IMR-90 (cell line): ENCODE data around the gene PTPRF. TPM values are rescaled to one million over a fixed set of nuclear protein-coding genes. Genes with fewer than 3 reads are reported as not detected.

Source experiments
- ATAC-seq: fragments of 200-7000 bp; cut with Tn5 transposase; 2 replicates; pipeline ENCODE4 v1.9.1; 2020; ENCODE audit warnings: low read depth, mild to moderate bottlenecking, moderate library complexity
- BruUV-seq: library from RNA; stranded (reverse); fragments of 400-500 nt; replicated peaks from 2 replicates; lab custom pipeline; 2021; lab: Mats Ljungman, UMichigan
- CTCF ChIA-PET: fragments of 300-600 bp; formaldehyde crosslinking; extraction: SDS; loops from one replicate; lab custom pipeline; 2021; ENCODE audit warnings: antibody characterized with exemption; lab: Yijun Ruan, JAX
- POLR2A ChIA-PET: fragments of 300-600 bp; sonication (Branson Sonifier 250); formaldehyde crosslinking; loops from one replicate; lab custom pipeline; 2022; ENCODE audit warnings: antibody characterized with exemption; ENCODE audit not compliant: unreplicated experiment; lab: Charles Lee
- DNase-seq: peaks from one replicate; pipeline ENCODE4 v3.0.0; 2013
- H2AFZ ChIP-seq: replicated peaks from 2 replicates; pipeline ENCODE3; 2013; ENCODE audit warnings: low read length, mild to moderate bottlenecking; ENCODE audit not compliant: poor library complexity
- H2AK5ac ChIP-seq: 2 replicates; pipeline ENCODE4 v1.6.1; 2013; ENCODE audit warnings: low read depth, low read length, inconsistent platforms
- H2AK9ac ChIP-seq: replicated peaks from 2 replicates; pipeline ENCODE3; 2013; ENCODE audit warnings: mild to moderate bottlenecking, low read depth, low read length, moderate library complexity; ENCODE audit not compliant: poor library complexity
- H2BK120ac ChIP-seq: 2 replicates; pipeline ENCODE4 v1.6.1; 2013; ENCODE audit warnings: low read depth, low read length, inconsistent platforms
- H2BK15ac ChIP-seq: 3 replicates; pipeline ENCODE4 v1.6.1; 2013; ENCODE audit warnings: low read depth, low read length, inconsistent platforms
- H2BK20ac ChIP-seq: 2 replicates; pipeline ENCODE4 v1.6.1; 2013; ENCODE audit warnings: low read depth, mild to moderate bottlenecking, inconsistent platforms, low read length, moderate library complexity
- H2BK5ac ChIP-seq: 2 replicates; pipeline ENCODE4 v1.6.1; 2013; ENCODE audit warnings: mild to moderate bottlenecking, low read depth, low read length, inconsistent platforms; ENCODE audit not compliant: poor library complexity, severe bottlenecking
- H3K14ac ChIP-seq: replicated peaks from 2 replicates; pipeline ENCODE4 v1.6.1; 2013; ENCODE audit warnings: low read depth, low read length, inconsistent platforms
- H3K18ac ChIP-seq: 2 replicates; pipeline ENCODE4 v1.6.1; 2013; ENCODE audit warnings: low read depth, low read length, control low read depth
- H3K23ac ChIP-seq: 2 replicates; pipeline ENCODE4 v1.6.1; 2013; ENCODE audit warnings: low read depth, low read length, inconsistent platforms
- H3K27ac ChIP-seq: 2 replicates; pipeline ENCODE4 v1.5.1; 2013; ENCODE audit warnings: mild to moderate bottlenecking, control low read depth, low read length; ENCODE audit not compliant: insufficient read depth
- H3K27me3 ChIP-seq: 2 replicates; pipeline ENCODE4 v1.6.1; 2013; ENCODE audit warnings: low read length; ENCODE audit not compliant: control insufficient read depth, insufficient read depth
- H3K36me3 ChIP-seq: 2 replicates; pipeline ENCODE4 v1.6.1; 2013; ENCODE audit warnings: low read length, mixed read lengths; ENCODE audit not compliant: control insufficient read depth, insufficient read depth
- H3K4ac ChIP-seq: 2 replicates; pipeline ENCODE4 v1.6.1; 2013; ENCODE audit warnings: low read depth, low read length, inconsistent platforms
- H3K4me1 ChIP-seq: 2 replicates; pipeline ENCODE4 v1.6.1; 2013; ENCODE audit warnings: low read length, mixed read lengths; ENCODE audit not compliant: control insufficient read depth, insufficient read depth
- H3K4me2 ChIP-seq: 2 replicates; pipeline ENCODE4 v1.6.1; 2013; ENCODE audit warnings: low read depth, mild to moderate bottlenecking, control low read depth, low read length, moderate library complexity
- H3K4me3 ChIP-seq: 2 replicates; pipeline ENCODE4 v1.5.1; 2013; ENCODE audit warnings: low read depth, mild to moderate bottlenecking, control low read depth, low read length, moderate library complexity; ENCODE audit not compliant: insufficient read depth
- H3K56ac ChIP-seq: 2 replicates; pipeline ENCODE4 v1.6.1; 2013; ENCODE audit warnings: low read length, inconsistent platforms; ENCODE audit not compliant: insufficient read depth; ENCODE audit errors: extremely low read depth
- H3K79me1 ChIP-seq, 2 experiments: 2 replicates each; pipeline ENCODE4 v1.6.1; 2013; ENCODE audit warnings: low read length in 2 of 2, inconsistent platforms in 1 of 2, low read depth in 1 of 2
- H3K9ac ChIP-seq: 2 replicates; pipeline ENCODE4 v1.6.1; 2013; ENCODE audit warnings: low read depth, low read length, control low read depth
- H3K9me1 ChIP-seq: 2 replicates; pipeline ENCODE4 v1.6.1; 2013; ENCODE audit warnings: low read length, inconsistent platforms; ENCODE audit not compliant: insufficient read depth
- H3K9me3 ChIP-seq: 2 replicates; pipeline ENCODE4 v1.6.1; 2013; ENCODE audit warnings: low read length; ENCODE audit not compliant: control insufficient read depth, insufficient read depth
- H4K20me1 ChIP-seq: 2 replicates; pipeline ENCODE4 v1.6.1; 2013; ENCODE audit warnings: low read length, inconsistent platforms; ENCODE audit not compliant: insufficient read depth
- H4K5ac ChIP-seq: 2 replicates; pipeline ENCODE4 v1.6.1; 2013; ENCODE audit warnings: mild to moderate bottlenecking, low read depth, low read length, control low read depth
- H4K8ac ChIP-seq, 2 experiments: 2 replicates each; pipeline ENCODE4 v1.6.1; 2013; ENCODE audit warnings: low read depth in 2 of 2, low read length in 2 of 2, control low read depth in 1 of 2, inconsistent platforms in 1 of 2
- H4K91ac ChIP-seq: 2 replicates; pipeline ENCODE4 v1.6.1; 2013; ENCODE audit warnings: low read depth, low read length, inconsistent platforms; ENCODE audit not compliant: insufficient read depth
- CHD1 ChIP-seq: IDR thresholded peaks from 2 replicates; pipeline ENCODE4 v1.6.1; 2012; ENCODE audit warnings: low read depth, low read length, improper control_type of control experiment
- WGBS, 2 experiments: methylation state at CpG; one replicate each; pipeline versions ENCODE4 v1.1.5 to v1.1.7; 2013; ENCODE audit warnings: missing lambda C conversion rate in 2 of 2; ENCODE audit not compliant: insufficient read length in 1 of 2; ENCODE audit errors: extremely low coverage in 2 of 2; 5-methylcytosine and 5-hydroxymethylcytosine counted together
- dilution Hi-C: fragments of 300-500 bp; cut with HindIII; formaldehyde crosslinking; loops from one replicate; pipeline ENCODE4 v1.14.3; 2018; ENCODE audit warnings: low sequenced_read_pairs; ENCODE audit not compliant: unreplicated experiment
- in situ Hi-C: fragments of 300-500 bp; cut with MboI; formaldehyde crosslinking; loops from 3 replicates; pipeline ENCODE4 v1.14.3; 2019; ENCODE audit warnings: low sequenced_read_pairs, inconsistent platforms, mixed read lengths
- intact Hi-C: fragments of 100-400 bp; cut with micrococcal nuclease; formaldehyde crosslinking; loops from 2 replicates; pipeline ENCODE4 v1.10.0; 2022
- polyA plus RNA-seq, 3 experiments: library from polyadenylated mRNA; depleted of rRNA; stranded (reverse); fragments of >200 nt; gene quantifications; 2 replicates each; pipeline ENCODE4 v1.2.3, GENCODE V29; 2012; ENCODE audit warnings: low replicate concordance in 1 of 3
- total RNA-seq: library from RNA; depleted of rRNA; stranded (reverse); fragments of >200 nt; gene quantifications from 2 replicates; pipeline ENCODE4 v1.2.3, GENCODE V29; 2012

The PTPRF gene
- total and polyA plus RNA-seq, 2 of the 4 experiments (the other 2 are of a cell fraction): 25.8 to 92.3 TPM

- H2AK9ac ChIP-seq: no peak overlapping the region
- no peak overlapping the region for H4K91ac ChIP-seq
- intact Hi-C loops (no loop called here), in situ Hi-C loops (no loop called here), dilution Hi-C loops (no loop called here)
- H3K9ac ChIP-seq: no peak overlapping the region
- no peak overlapping the region for H4K8ac ChIP-seq
- H2BK20ac ChIP-seq: no peak overlapping the region
- WGBS, 2 experiments: 46% methylated on average over 3 of the region's 6 CpGs; no CpG with 5 or more reads in 1 of the 2 experiments
- no peak overlapping the region for H3K56ac ChIP-seq
- no peak overlapping the region for H3K27ac ChIP-seq
- peaks cover 15% of the 10 kb centered on the region for H3K4me1 ChIP-seq
- H4K5ac ChIP-seq: no peak overlapping the region
- no TSS peak for BruUV-seq
- no peak overlapping the region for H3K4me2 ChIP-seq
- H3K9me3 ChIP-seq: no peaks in the 10 kb centered on the region
- POLR2A ChIA-PET: no interaction called here
- H4K20me1 ChIP-seq: peaks cover 20% of the 10 kb centered on the region
- H3K27me3 ChIP-seq: no peaks in the 10 kb centered on the region
- no peak overlapping the region for H2BK120ac ChIP-seq
- H2AK5ac ChIP-seq: no peak overlapping the region
- peaks cover 16 to 71% of the 10 kb centered on the region in 2 experiments for H3K79me1 ChIP-seq
- no peak overlapping the region for H2BK5ac ChIP-seq
- no peak overlapping the region for H3K23ac ChIP-seq
- no peak overlapping the region for H3K4ac ChIP-seq
- no peak overlapping the region for H2AFZ ChIP-seq
- H3K14ac ChIP-seq: no peak overlapping the region
- no peak overlapping the region for H2BK15ac ChIP-seq
- DNase-seq: no peak
- CTCF ChIA-PET: no interaction called here
- ATAC-seq: no peak
- no peak overlapping the region for H3K18ac ChIP-seq
- peaks cover 32% of the 10 kb centered on the region for H3K36me3 ChIP-seq
- H3K4me3 ChIP-seq: no peak overlapping the region
- TF ChIP-seq CHD1: no peak
- peaks cover 12% of the 10 kb centered on the region for H3K9me1 ChIP-seq
Observed at GRCh38 chr1:43569175-43569574, 38.5 kb downstream of the PTPRF start.
